Stimulated activated CD4-positive, alpha-beta T cell treated with anti-CD3 and anti-CD28 coated beads, TNF-alpha, amount 100 ng/mL, for 4 hours (primary cell): ENCODE measurements around the gene CERS1.
"Not testable (repeated sequence)": the region's sequence is repeated elsewhere in the genome, so short reads cannot be mapped to it uniquely, and the experiment has no call there.

Experiments used
- DNase-seq, 3 experiments: peaks; one replicate each; pipeline ENCODE4 v3.0.0-alpha.2; 2020; ENCODE audit warnings: low read depth in 3 of 3

The CERS1 gene

DNA sequence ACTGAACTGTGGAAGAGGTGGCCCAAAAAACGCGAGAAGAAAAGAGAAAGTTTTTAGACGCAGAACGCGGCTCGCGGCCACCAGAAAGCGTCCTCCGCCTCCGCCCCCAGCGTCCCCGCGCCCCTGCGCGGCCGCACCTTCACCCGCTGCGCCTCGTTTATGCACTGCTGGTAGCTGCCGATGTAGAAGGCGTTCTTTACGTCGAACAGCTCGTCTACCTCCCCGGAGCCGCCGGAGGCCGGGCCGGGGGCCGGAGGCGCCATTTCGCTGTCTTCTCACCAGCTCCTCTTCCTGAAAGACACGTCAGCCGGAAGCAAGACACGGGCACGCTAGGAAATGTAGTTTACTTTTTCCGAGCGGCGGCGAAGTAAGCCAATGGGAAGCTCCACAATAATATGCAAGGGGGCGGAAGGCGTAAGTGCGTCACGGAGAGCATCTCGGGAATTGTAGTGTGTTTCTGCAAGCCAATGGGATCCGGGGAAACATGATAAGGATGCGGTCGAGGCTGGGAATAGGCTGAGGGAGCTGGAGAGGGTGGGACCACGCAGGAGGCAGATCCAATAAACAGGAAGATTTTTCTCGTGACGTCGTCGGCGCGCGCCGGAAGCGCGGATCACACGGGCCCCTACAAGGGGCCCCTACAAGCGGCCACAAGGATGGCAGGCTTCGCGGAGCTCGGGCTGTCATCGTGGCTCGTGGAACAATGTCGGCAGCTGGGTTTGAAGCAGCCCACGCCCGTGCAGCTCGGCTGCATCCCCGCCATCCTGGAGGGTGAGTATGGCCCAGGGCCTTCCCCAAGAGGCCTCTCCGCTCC lies 23.3 kb upstream of the CERS1 start, which contains the start of the genes COPE and DDX49:
TSS of gene COPE (minus strand) at position 302 of the 814 bp plus-strand sequence. CDS start at position 263, 39 bp downstream.
TSS of gene DDX49 (plus strand) at position 630 of the 814 bp plus-strand sequence. CDS start at position 657, 27 bp downstream.
- peak; percentile 84 to 95 (median 93) for DNase-seq

DNA sequence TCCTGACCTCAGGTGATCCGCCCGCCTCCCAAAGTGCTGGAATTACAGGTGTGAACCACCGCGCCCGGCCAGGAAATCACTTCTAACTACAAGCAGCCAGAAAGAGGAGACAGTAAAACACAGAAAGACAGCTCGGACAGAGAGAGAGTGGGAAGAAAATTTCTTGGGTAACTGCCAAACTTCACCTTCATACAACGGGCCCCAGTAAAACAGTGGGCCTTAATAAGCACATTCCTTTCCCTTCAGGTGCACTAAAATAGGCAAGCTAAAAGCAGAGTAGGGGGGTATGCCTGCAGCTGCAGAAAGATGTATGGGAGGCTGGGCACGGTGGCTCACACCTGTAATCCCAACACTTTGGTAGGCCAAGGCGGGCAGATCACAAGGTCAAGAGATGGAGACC lies 21.6 kb upstream of the CERS1 start:
- not testable (repeated sequence) for DNase-seq

DNA sequence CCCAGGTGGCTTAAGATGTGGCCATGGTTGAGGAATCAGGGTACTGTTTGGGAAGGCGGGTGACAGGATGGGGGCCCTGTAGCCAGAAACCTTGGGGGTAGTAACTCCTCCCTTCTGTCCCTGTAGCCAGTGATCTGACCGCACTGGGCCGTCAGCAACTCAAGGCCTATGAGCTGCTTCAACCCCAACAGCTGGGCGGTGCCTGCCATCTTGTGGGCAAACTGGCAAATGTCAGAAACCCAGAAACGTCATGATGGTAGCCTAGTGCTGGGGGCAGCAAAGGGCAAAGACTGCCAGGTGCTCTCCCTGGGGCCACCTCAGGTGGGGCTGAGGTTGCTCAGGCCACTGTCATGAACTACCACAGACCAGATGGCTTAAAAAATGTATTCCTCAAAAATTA lies 19.7 kb upstream of the CERS1 start:
- no peak for DNase-seq

- DNase-seq: no peak
These were observed 17.5 kb upstream of the CERS1 start for GRCh38 chr19:18913466-18913865.

- DNase-seq: no peak
These were observed 17.0 kb upstream of the CERS1 start for GRCh38 chr19:18912933-18913332.

DNA sequence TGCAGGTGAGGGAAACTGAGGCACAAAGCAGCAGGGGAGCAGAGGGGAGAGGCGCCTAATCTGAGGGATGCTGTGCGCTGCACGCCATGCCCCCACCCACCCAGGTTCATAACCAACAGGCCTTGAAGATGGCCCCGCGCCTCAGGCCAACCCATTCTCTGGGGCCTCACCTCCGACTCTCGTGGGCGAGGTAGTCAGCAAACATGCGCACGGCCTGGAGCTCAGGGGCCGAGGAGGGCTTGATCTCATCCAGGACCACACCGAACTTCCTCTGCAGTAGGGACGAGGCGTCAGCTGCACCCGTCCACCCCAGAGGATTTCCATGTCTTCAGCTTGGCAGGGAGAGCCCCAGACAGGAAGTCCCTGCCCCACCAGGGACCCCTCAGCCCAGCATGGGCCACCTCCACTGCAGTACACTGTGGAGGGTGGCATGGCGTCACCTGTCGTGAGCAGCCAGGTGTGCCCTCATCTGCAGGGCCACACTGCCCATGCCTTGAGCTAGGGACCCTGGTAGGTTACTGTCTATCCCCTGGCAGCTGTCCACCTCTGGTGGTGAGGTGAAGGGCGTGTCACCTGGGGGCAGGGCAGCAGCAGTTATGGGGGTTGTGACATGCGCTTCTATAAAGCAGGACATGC lies 15.0 kb upstream of the CERS1 start:
- no peak for DNase-seq

DNA sequence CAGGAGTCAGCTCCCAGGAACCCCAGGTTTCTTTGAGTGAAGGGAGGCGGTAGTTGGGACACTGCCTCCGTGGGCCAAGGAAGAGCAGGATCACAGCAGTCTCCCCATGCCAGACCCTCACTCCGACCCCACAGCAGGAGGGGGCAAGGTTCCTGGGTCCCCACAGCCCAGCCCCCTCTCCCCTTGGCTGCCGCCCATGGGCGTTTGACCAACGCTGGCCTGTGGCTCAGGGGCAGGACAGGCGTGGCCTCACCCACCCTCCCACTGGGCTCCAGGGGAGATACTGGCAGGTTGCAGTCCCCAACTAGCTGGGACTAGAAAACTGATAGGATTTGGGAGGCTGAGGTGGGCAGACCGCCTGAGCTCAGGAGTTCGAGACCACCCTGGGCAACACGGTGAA lies 14.1 kb upstream of the CERS1 start:
- no peak for DNase-seq

GRCh38 chr19:18908917-18909619 lies 13.1 kb upstream of the CERS1 start:
- no peak for DNase-seq

DNA sequence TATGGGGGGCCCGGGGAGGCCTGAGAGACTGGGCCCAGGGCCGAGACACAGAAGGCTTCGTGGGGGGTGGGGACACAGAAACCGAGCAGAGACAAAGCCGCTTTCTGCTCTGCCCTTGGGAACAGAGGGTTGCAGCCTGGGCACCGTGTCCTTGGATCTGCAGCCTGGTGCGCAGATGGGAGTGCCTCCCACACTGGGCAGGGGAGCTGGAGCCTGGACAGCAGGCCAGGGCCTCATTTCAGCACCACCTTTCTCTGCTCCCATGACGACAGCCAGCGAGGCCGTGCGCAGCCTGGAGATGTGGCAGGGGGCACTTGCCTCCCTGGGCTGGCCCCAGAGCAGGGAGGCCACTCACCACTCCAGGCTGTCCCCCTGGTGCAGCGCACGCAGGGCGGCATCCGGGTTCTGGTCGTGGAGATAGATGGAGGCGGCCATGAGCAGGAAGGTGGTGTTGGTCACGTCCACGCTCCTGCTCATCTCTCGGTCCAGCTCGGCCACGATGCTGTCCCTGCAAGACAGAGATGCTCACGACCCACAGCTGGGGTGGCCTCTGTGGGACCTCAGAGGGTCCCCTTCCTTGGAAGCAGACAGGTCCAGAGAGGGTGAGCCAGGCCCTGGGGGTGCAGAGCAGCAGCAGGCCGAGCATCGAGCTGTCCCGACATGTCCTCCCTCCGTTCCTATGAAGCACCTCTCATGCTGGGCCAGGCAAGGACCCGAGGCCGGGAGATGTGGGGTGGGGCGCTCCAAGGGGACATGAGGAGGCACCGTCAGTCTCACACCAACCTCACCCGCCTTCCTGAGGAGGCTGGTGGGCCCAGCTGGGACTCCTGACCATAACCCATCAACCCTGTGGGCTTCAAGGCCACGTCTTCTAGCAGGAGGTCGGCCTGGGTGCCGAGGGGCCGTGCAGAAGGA lies 10.9 kb upstream of the CERS1 start:
- DNase-seq: no peak

DNA sequence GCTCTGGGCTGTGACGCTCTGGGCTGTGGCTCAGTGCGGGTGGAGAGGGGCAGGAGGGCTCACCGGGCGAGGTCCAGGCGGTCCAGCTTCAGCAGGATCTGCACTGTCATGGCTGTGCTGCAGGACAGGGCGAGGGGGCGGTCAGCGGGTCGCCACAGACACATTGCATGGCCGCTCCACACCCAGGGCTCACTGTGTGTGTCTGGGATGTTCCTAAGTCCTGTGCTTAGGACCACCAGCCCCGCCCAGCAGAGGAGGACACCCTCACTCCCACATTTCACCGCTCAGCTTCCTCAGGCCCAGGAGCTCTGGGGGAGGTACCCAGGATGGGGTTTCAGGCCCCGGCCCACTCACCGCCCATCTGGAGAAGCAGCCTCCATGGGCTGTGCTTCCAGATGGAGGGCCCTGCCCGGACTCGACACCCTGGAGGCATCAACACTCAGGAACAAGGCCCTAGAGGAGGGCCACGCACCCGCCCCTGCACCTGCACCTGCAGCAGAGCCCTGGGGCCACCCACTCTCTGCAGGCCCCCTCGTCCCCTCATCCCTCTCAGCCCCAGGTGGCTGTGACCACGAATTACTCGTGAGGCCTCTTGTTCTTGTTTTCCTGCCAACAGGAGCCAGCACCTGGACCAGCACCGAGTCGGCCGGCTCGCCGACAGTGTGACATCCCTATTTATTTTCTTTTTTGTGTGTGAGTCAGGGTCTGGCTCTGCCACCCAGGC lies 9.7 kb upstream of the CERS1 start:
- no peak for DNase-seq

DNA sequence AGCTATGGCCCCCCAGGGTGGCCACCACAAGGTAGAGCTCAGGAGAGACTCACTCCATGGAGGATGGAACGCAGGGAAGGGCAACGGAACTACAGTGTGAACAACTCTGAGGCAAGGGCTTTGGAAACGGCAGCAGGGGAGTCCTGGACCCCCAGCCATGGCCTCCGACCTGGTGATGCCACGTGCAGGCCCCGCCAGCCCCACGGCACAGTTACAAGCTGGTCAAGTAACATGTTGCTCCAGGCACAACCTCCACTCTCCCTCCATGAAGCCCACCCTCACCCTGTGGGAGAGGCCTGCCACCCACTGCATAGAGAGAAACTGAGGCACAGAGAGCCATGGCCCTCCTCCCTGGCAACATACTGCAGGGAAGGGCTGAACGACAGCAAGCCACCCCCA lies 9.1 kb upstream of the CERS1 start:
- no peak for DNase-seq

DNA sequence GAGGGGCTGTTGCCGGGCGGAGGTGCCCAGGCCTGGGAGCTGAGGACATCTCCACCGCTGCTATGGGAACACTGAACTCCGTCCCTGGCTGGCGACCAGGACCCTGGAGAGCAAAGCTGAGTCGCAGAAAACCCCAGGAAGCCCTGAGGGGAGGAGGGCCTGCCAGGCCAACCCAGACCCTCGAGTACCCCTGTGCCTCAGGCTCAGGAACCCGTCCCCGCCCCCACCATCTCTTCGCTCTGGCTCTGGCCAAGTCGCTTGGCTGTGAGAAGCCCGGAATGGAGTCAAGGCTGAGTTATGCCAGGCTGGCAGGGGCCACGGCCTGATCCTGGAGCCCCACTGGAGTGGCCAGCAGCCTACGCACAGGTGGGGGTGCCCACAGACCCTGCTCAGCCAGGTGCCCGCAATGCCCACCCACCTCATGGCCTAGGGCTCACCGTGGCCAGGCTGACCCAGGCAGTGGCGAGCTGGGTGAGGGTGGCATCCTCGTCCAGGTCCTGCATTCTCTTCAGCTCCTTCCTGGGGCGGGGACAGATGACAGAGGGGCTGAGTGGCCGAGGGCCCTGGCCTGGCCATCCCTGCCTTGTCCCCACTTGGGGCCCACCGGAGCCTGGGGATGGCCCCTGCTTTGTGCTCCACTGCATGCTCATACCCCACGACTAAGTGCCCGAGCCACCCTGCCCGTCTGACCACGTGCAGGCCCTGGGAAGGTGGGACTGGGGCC lies 8.5 kb upstream of the CERS1 start:
- no peak for DNase-seq

- no peak for DNase-seq
These were observed 7.4 kb upstream of the CERS1 start for GRCh38 chr19:18903156-18904037.

DNA sequence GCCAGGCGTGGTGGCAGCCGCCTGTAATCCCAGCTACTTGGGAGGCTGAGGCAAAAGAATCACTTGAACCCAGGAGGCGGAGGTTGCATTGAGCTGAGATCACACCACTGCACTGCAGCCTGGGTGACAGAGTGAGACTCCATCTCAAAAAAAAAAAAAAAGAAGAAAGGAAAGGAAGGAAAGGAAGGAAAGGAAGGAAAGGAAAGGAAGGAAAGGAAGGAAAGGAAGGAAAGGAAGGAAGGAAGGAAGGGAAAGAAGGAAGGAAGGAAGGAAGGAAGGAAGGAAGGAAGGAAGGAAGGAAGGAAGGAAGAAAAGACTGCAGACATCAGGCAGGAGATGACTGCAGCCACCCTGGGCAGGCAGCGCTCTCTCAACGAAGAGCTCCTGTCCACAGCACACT lies 6.6 kb upstream of the CERS1 start:
- not testable (repeated sequence) for DNase-seq

- no peak for DNase-seq
These were observed 5.5 kb upstream of the CERS1 start for GRCh38 chr19:18901491-18901890.

- DNase-seq: no peak
These were observed 4.9 kb upstream of the CERS1 start for GRCh38 chr19:18900700-18901481.

- no peak for DNase-seq
These were observed 3.9 kb upstream of the CERS1 start for GRCh38 chr19:18899624-18900560.
